ENCODE measurements around the gene TRIM17. TPM values are rescaled to one million over a fixed set of nuclear protein-coding genes. Genes with fewer than 3 reads are reported as not detected.

TRIM17 gene
- total RNA-seq, 1 donor from 2014 or later, result 2.9 TPM

GRCh38 chr1:228358764-228359612, 57.7 kb downstream of the TRIM17 start:
- Histone ChIP-seq H3K4me3 (no peak overlapping the region), H3K9me3 (ENCODE audit: low read depth) (no peaks in the 10 kb centered on the region), H3K4me1 (no peaks in the 10 kb centered on the region), H3F3A (ENCODE audit: low read depth) (no peaks in the 10 kb centered on the region), H2AFZ (replicated peaks) (no peak overlapping the region), H3K27me3 (no peaks in the 10 kb centered on the region), H3K9ac (no peak overlapping the region), H3K27ac (no peak overlapping the region), H3K4me2 (no peak overlapping the region), H4K20me1 (ENCODE audit: low read depth) (no peaks in the 10 kb centered on the region), H3K79me2 (ENCODE audit: low read depth) (no peaks in the 10 kb centered on the region), H3K36me3 (no peaks in the 10 kb centered on the region)
- Mint-ChIP-seq H3K36me3 (peaks cover 3% of the 10 kb centered on the region), H3K27me3 (ENCODE audit: insufficient read depth, low read depth) (peaks cover 3% of the 10 kb centered on the region), H3K4me3 (no peak overlapping the region), H3K9me3 (no peaks in the 10 kb centered on the region), H3K4me1 (no peaks in the 10 kb centered on the region), H3K27ac (no peak overlapping the region)
- DNase-seq (ENCODE audit: low spot score), result no peak
- no peak for TF ChIP-seq CTCF (IDR thresholded peaks at IDR 0.05)
- no peak for TF ChIP-seq EZH2 (IDR thresholded peaks at IDR 0.05)
- no peak for TF ChIP-seq EZH2phosphoT487 (IDR thresholded peaks at IDR 0.05)

- Histone ChIP-seq H3K27ac (no peak overlapping the region), H3K36me3 (no peaks in the 10 kb centered on the region), H3K79me2 (ENCODE audit: low read depth) (no peaks in the 10 kb centered on the region), H3F3A (ENCODE audit: low read depth) (no peaks in the 10 kb centered on the region), H3K4me3 (no peak overlapping the region), H3K4me1 (no peaks in the 10 kb centered on the region), H3K9ac (no peak overlapping the region), H4K20me1 (ENCODE audit: low read depth) (no peaks in the 10 kb centered on the region), H2AFZ (replicated peaks) (no peak overlapping the region), H3K9me3 (ENCODE audit: low read depth) (no peaks in the 10 kb centered on the region), H3K4me2 (no peak overlapping the region), H3K27me3 (no peaks in the 10 kb centered on the region)
- TF ChIP-seq EZH2phosphoT487 (IDR thresholded peaks at IDR 0.05) (no peak), CTCF (IDR thresholded peaks at IDR 0.05) (no peak), EZH2 (IDR thresholded peaks at IDR 0.05) (no peak)
- peaks cover 3% of the 10 kb centered on the region for H3K36me3 Mint-ChIP-seq
- no peaks in the 10 kb centered on the region for H3K4me1 Mint-ChIP-seq
- no peak for DNase-seq (ENCODE audit: low spot score)
- no peak overlapping the region for H3K4me3 Mint-ChIP-seq
- peaks cover 5% of the 10 kb centered on the region for H3K27me3 Mint-ChIP-seq (ENCODE audit: insufficient read depth, low read depth)
- no peaks in the 10 kb centered on the region for H3K9me3 Mint-ChIP-seq
- H3K27ac Mint-ChIP-seq, result peak overlapping the region; percentile 46
Observed at GRCh38 chr1:228358039-228358763, 58.5 kb downstream of the TRIM17 start.

Small RNA genes within 50 kb of the gene (microRNA-seq; reads per million reads assigned to microRNA genes)
- not detected for gene MIR4666A
- gene MIR6742, result not detected

Small RNA genes within 50 kb of the gene (small RNA-seq; reads per million reads assigned to genes)
- gene MIR4666A, result not detected

Other genes starting within 250 kb of the TRIM17 start
- gene OBSCN, start 208.8 kb downstream of the TRIM17 start, total RNA-seq (ENCODE audit: low replicate concordance), result 5.1 and 14.9 TPM in 2 replicates
- gene TRIM11, start 10.0 kb downstream of the TRIM17 start, total RNA-seq (ENCODE audit: low replicate concordance), result 13.7 and 24.9 TPM in 2 replicates
- 16.1 and 32.3 TPM in 2 replicates for gene RNF187, start 70.5 kb upstream of the TRIM17 start, total RNA-seq (ENCODE audit: low replicate concordance)